CD4-positive, alpha-beta T cell treated with Interleukin-17A for 1 hour (primary cell): ENCODE measurements around the gene TEKTIP1.
"Not testable (repeated sequence)": the region's sequence is repeated elsewhere in the genome, so short reads cannot be mapped to it uniquely, and the experiment has no call there.

Source experiments
- DNase-seq: peaks from one replicate; pipeline ENCODE4 v3.0.0-alpha.2; 2020

TEKTIP1 gene

GRCh38 chr19:3508121-3508661 is 30.8 kb upstream of the TEKTIP1 start:
- not testable (repeated sequence) for DNase-seq

- no peak for DNase-seq
Observed at GRCh38 chr19:3508771-3509535, 30.0 kb upstream of the TEKTIP1 start.

- DNase-seq = no peak
Observed at GRCh38 chr19:3509566-3509989, 29.4 kb upstream of the TEKTIP1 start.

GRCh38 chr19:3510727-3511126 is 28.2 kb upstream of the TEKTIP1 start:
- DNase-seq = no peak

GRCh38 chr19:3511506-3512251 is 27.3 kb upstream of the TEKTIP1 start:
- no peak for DNase-seq

- no peak for DNase-seq
Observed at GRCh38 chr19:3512562-3513228, 26.3 kb upstream of the TEKTIP1 start.

- no peak for DNase-seq
Observed at GRCh38 chr19:3513229-3514140, 25.5 kb upstream of the TEKTIP1 start.

GRCh38 chr19:3514930-3515329 is 24.0 kb upstream of the TEKTIP1 start:
- DNase-seq = no peak

- no peak for DNase-seq
Observed at GRCh38 chr19:3515891-3516422, 23.0 kb upstream of the TEKTIP1 start.

GRCh38 chr19:3516675-3517207 is 22.2 kb upstream of the TEKTIP1 start:
- DNase-seq = peak; percentile 70

GRCh38 chr19:3517638-3518037 is 21.3 kb upstream of the TEKTIP1 start:
- no peak for DNase-seq

GRCh38 chr19:3518255-3518654 is 20.7 kb upstream of the TEKTIP1 start:
- DNase-seq = no peak

GRCh38 chr19:3518659-3519058 is 20.3 kb upstream of the TEKTIP1 start:
- no peak for DNase-seq

GRCh38 chr19:3519126-3519525 is 19.8 kb upstream of the TEKTIP1 start:
- no peak for DNase-seq

GRCh38 chr19:3520166-3521103 is 18.5 kb upstream of the TEKTIP1 start:
- DNase-seq = no peak

GRCh38 chr19:3521104-3521445 is 17.9 kb upstream of the TEKTIP1 start:
- DNase-seq = no peak

- no peak for DNase-seq
Observed at GRCh38 chr19:3522421-3523360, 16.3 kb upstream of the TEKTIP1 start.

GRCh38 chr19:3523361-3524077 is 15.5 kb upstream of the TEKTIP1 start:
- DNase-seq = no peak
